ENCODE results near the gene BACH2. TPM values are rescaled to one million over a fixed set of nuclear protein-coding genes. Genes with fewer than 3 reads are reported as not detected.

BACH2 gene
- total and polyA plus RNA-seq, 10 of the 15 experiments (the other 5 are each of a cell fraction or from before 2014, with no cell fraction given), result 0.03 to 0.28 (median 0.04) TPM; not detected in 3

- CTCF ChIA-PET, result no interaction called here
- no peak for DNase-seq (ENCODE audit: low read depth, low spot score)
- intact Hi-C loops (cut with micrococcal nuclease; ENCODE audit: unreplicated experiment), result no loop called here
Measured at GRCh38 chr6:89886378-89887120, 410.1 kb downstream of the BACH2 start.

More at GRCh38 chr6:89886378-89887120, 410.1 kb downstream of the BACH2 start:
- ChIA-PET SMC1A (ENCODE audit: uncharacterized antibody, unreplicated experiment) (no interaction called here), RAD21 (ENCODE audit: unreplicated experiment) (no interaction called here), POLR2A (no interaction called here)
- H3K4me1 ChIP-seq (ENCODE audit: control insufficient read depth, insufficient read depth, low read length), result no peaks in the 10 kb centered on the region
- in situ Hi-C loops (cut with MboI), result no loop called here
- no peaks in the 10 kb centered on the region for H3K27me3 ChIP-seq (replicated peaks in 1 of 2; ENCODE audit: control insufficient read depth in 2 of 2, insufficient read depth in 2 of 2, low read length in 1 of 2)
- H4K20me1 ChIP-seq (ENCODE audit: control insufficient read depth, insufficient read depth), result no peaks in the 10 kb centered on the region
- no peaks in the 10 kb centered on the region for H3K79me2 ChIP-seq (ENCODE audit: control insufficient read depth, insufficient read depth, low read length)
- no peak for FAIRE-seq
- no peak overlapping the region for H3K4me2 ChIP-seq (ENCODE audit: control insufficient read depth, insufficient read depth)
- no peaks in the 10 kb centered on the region for H3K36me3 ChIP-seq (ENCODE audit: control insufficient read depth in 2 of 2, insufficient read depth in 2 of 2, low read length in 1 of 2)
- WGBS (ENCODE audit: insufficient coverage, insufficient replicate concordance, low lambda C conversion rate, missing lambda C conversion rate), result 81% methylated on average over 44 of the region's 44 CpGs
- H3K4me3 ChIP-seq, result no peak overlapping the region
- H3K27ac ChIP-seq (ENCODE audit: control insufficient read depth, insufficient read depth), result no peak overlapping the region
- no peak overlapping the region for H3K9ac ChIP-seq (ENCODE audit: control insufficient read depth, insufficient read depth, low read length)
- no peak for ATAC-seq
- BruUV-seq (replicated peaks), result no TSS peak
- TF ChIP-seq EED (IDR thresholded peaks at IDR 0.05; ENCODE audit: low read depth) (no peak), PAX5 (IDR thresholded peaks at IDR 0.05; ENCODE audit: borderline replicate concordance, low read depth, low read length) (no peak), FOXK2 (IDR thresholded peaks at IDR 0.05) (no peak), CEBPZ (IDR thresholded peaks at IDR 0.05; ENCODE audit: low read depth, low read length) (no peak), MXI1 (IDR thresholded peaks at IDR 0.05; ENCODE audit: low read depth, low read length) (no peak), JUNB (IDR thresholded peaks at IDR 0.05) (no peak), RUNX3 (IDR thresholded peaks at IDR 0.05; ENCODE audit: low read length) (no peak), SMARCA5 (IDR thresholded peaks at IDR 0.05) (no peak), NBN (IDR thresholded peaks at IDR 0.05) (no peak), PRDM15 (CRISPR knock-in tag; IDR thresholded peaks at IDR 0.05) (no peak), MTA2 (IDR thresholded peaks at IDR 0.05; ENCODE audit: low read depth) (no peak), HDGF (IDR thresholded peaks at IDR 0.05) (no peak), SRF (IDR thresholded peaks at IDR 0.05; ENCODE audit: low read depth in 2 of 2, low read length in 2 of 2) (no peak), USF1 (IDR thresholded peaks at IDR 0.05; ENCODE audit: borderline replicate concordance, extremely low read length, insufficient read depth, low read depth, low read length) (no peak)
- H3K9me3 ChIP-seq (replicated peaks; ENCODE audit: control insufficient read depth, insufficient read depth, low read length), result no peaks in the 10 kb centered on the region; the same call in 2 of the 3 replicates
- no peak overlapping the region for H2AFZ ChIP-seq (ENCODE audit: control insufficient read depth, low read depth, low read length)
